HCT116 (cell line): Measurements from ENCODE around the gene CDC42EP3.

ENCODE experiments used
- CEBPB ChIP-seq: IDR thresholded peaks from 2 replicates; pipeline ENCODE4 v1.6.1; 2012; ENCODE audit warnings: low read depth
- CTCF ChIP-seq, 3 experiments: fragments of 200-600 bp in 1 of 3; sonication (generic) in 1 of 3; IDR thresholded peaks in 2 of 3; conservative IDR thresholded peaks in 1 of 3; 2 replicates each; pipeline ENCODE4 v1.5.1; 2012 to 2017; ENCODE audit warnings: low read depth in 2 of 3, low read length in 2 of 3, antibody characterized with exemption in 1 of 3, borderline replicate concordance in 1 of 3, control low read depth in 1 of 3, mild to moderate bottlenecking in 1 of 3, mixed read lengths in 1 of 3, mixed run types in 1 of 3, moderate library complexity in 1 of 3; ENCODE audit not compliant: insufficient read depth in 1 of 3
- JUND ChIP-seq: IDR thresholded peaks from 2 replicates; pipeline ENCODE4 v1.6.1; 2012
- POLR2A ChIP-seq: IDR thresholded peaks from 2 replicates; pipeline ENCODE4 v1.7.0; 2011; ENCODE audit warnings: borderline replicate concordance; ENCODE audit not compliant: insufficient read depth, insufficient read length; ENCODE audit errors: extremely low read depth
- SIN3A ChIP-seq: IDR thresholded peaks from 2 replicates; pipeline ENCODE4 v1.6.1; 2012; ENCODE audit warnings: low read depth

- TF ChIP-seq CEBPB (no peak), JUND (no peak), CTCF (IDR thresholded peaks at IDR 0.05 in 2 of 3, conservative IDR thresholded peaks at IDR 0.05 in 1 of 3; ENCODE audit: borderline replicate concordance in 1 of 3, insufficient read depth in 1 of 3, low read depth in 2 of 3, low read length in 2 of 3) (no peak), POLR2A (no peak), SIN3A (no peak)
These were observed 37.6 kb downstream of the CDC42EP3 start for GRCh38 chr2:37633845-37634244.
